ENCODE data around the gene LMO3. TPM values are rescaled to one million over a fixed set of nuclear protein-coding genes. Genes with fewer than 3 reads are reported as not detected.

Gene LMO3
- total and polyA plus RNA-seq, 2 experiments from 2014 or later: 7.9 to 15.1 TPM

- TF ChIP-seq ZNF462 (CRISPR knock-in tag; IDR thresholded peaks at IDR 0.05) (no peak), ZNF331 (CRISPR knock-in tag; IDR thresholded peaks at IDR 0.05; ENCODE audit: low read depth) (no peak), ZNF114 (CRISPR knock-in tag; IDR thresholded peaks at IDR 0.05) (no peak), NANOG (IDR thresholded peaks at IDR 0.05; ENCODE audit: borderline replicate concordance) (no peak), EZH2 (IDR thresholded peaks at IDR 0.05; ENCODE audit: low read depth, unreplicated experiment) (no peak), POLR2AphosphoS5 (IDR thresholded peaks at IDR 0.05; ENCODE audit: low read depth) (no peak)
- TF ChIP-seq, protein P1, sequence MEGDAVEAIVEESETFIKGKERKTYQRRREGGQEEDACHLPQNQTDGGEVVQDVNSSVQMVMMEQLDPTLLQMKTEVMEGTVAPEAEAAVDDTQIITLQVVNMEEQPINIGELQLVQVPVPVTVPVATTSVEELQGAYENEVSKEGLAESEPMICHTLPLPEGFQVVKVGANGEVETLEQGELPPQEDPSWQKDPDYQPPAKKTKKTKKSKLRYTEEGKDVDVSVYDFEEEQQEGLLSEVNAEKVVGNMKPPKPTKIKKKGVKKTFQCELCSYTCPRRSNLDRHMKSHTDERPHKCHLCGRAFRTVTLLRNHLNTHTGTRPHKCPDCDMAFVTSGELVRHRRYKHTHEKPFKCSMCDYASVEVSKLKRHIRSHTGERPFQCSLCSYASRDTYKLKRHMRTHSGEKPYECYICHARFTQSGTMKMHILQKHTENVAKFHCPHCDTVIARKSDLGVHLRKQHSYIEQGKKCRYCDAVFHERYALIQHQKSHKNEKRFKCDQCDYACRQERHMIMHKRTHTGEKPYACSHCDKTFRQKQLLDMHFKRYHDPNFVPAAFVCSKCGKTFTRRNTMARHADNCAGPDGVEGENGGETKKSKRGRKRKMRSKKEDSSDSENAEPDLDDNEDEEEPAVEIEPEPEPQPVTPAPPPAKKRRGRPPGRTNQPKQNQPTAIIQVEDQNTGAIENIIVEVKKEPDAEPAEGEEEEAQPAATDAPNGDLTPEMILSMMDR (conservative IDR thresholded peaks at IDR 0.05; ENCODE audit: low read depth in 2 of 2): no peak
These were observed 52.5 kb downstream of the LMO3 start (continued) for GRCh38 chr12:16553457-16553856.

- Histone ChIP-seq H3K4me1 (ENCODE audit: insufficient read depth) (peaks cover 39% of the 10 kb centered on the region; the same call in 1 of the 2 replicates), H3K4me3 (no peak overlapping the region), H3K79me2 (replicated peaks; ENCODE audit: insufficient read depth) (no peaks in the 10 kb centered on the region), H3K36me3 (ENCODE audit: insufficient read depth) (no peaks in the 10 kb centered on the region), H3K27ac (ENCODE audit: low read depth) (no peak overlapping the region), H2AFZ (no peak overlapping the region), H4K20me1 (replicated peaks; ENCODE audit: insufficient read depth) (no peaks in the 10 kb centered on the region), H3F3A (replicated peaks; ENCODE audit: low read depth) (no peaks in the 10 kb centered on the region), H3K9me2 (ENCODE audit: insufficient read depth) (no peaks in the 10 kb centered on the region), H3K4me2 (no peak overlapping the region), H3K27me3 (ENCODE audit: insufficient read depth) (no peaks in the 10 kb centered on the region)
- Mint-ChIP-seq H3K4me1 (peaks cover 39% of the 10 kb centered on the region), H3K27ac (no peak overlapping the region), H3K4me3 (no peak overlapping the region), H3K27me3 (ENCODE audit: insufficient read depth, low read depth, poor library complexity) (no peaks in the 10 kb centered on the region), H3K9me3 (no peaks in the 10 kb centered on the region), H3K36me3 (ENCODE audit: low read depth) (no peaks in the 10 kb centered on the region)
- no peak for TF ChIP-seq EZH2 (IDR thresholded peaks at IDR 0.05; ENCODE audit: low read depth, unreplicated experiment)
- ATAC-seq: no peak
- DNase-seq (ENCODE audit: low spot score): no peak
These were observed 53.7 kb downstream of the LMO3 start for GRCh38 chr12:16552301-16552700.
